GM19372 (cell line): ENCODE measurements around the gene CFAP97.
A peak's percentile ranks its signal among the peaks of the same experiment; 100 is the strongest.
"Not testable (repeated sequence)": the region's sequence is repeated elsewhere in the genome, so short reads cannot be mapped to it uniquely, and the experiment has no call there.

ENCODE experiments used
- ATAC-seq: cut with Tn5 transposase; IDR thresholded peaks from one replicate; pipeline ENCODE4 v1.9.1; 2021; ENCODE audit warnings: mild to moderate bottlenecking, low read depth, moderate library complexity; ENCODE audit not compliant: unreplicated experiment

CFAP97 gene

GRCh38 chr4:185202984-185203485, 765 bp downstream of the CFAP97 start:
- ATAC-seq = no peak

GRCh38 chr4:185201977-185202962, 1.5 kb downstream of the CFAP97 start:
- no peak for ATAC-seq

GRCh38 chr4:185198189-185198588, 5.6 kb downstream of the CFAP97 start:
- ATAC-seq = not testable (repeated sequence)

GRCh38 chr4:185196437-185196836, 7.4 kb downstream of the CFAP97 start:
- no peak for ATAC-seq

- ATAC-seq = no peak
Observed at GRCh38 chr4:185194924-185195888, 8.6 kb downstream of the CFAP97 start.

GRCh38 chr4:185192059-185192458, 11.7 kb downstream of the CFAP97 start:
- peak; percentile 91 for ATAC-seq

GRCh38 chr4:185190306-185190856, 13.4 kb downstream of the CFAP97 start:
- no peak for ATAC-seq

GRCh38 chr4:185189606-185190305, 14.0 kb downstream of the CFAP97 start:
- ATAC-seq = no peak

GRCh38 chr4:185186769-185187168, 17.0 kb downstream of the CFAP97 start:
- ATAC-seq = no peak

GRCh38 chr4:185183622-185184281, 20.0 kb downstream of the CFAP97 start:
- no peak for ATAC-seq

- ATAC-seq = no peak
Observed at GRCh38 chr4:185182239-185182638, 21.6 kb downstream of the CFAP97 start.

- ATAC-seq = no peak
Observed at GRCh38 chr4:185179488-185179887, 24.3 kb downstream of the CFAP97 start.

GRCh38 chr4:185171373-185172071, 32.3 kb downstream of the CFAP97 start:
- ATAC-seq = no peak

- ATAC-seq = no peak
Observed at GRCh38 chr4:185167234-185167633, 36.6 kb downstream of the CFAP97 start.

- ATAC-seq = peak; percentile 97
Observed at GRCh38 chr4:185165605-185166063, 38.2 kb downstream of the CFAP97 start.

GRCh38 chr4:185151296-185151695, 52.5 kb downstream of the CFAP97 start:
- no peak for ATAC-seq

- ATAC-seq = no peak
Observed at GRCh38 chr4:185149392-185149791, 54.4 kb downstream of the CFAP97 start.

- ATAC-seq = no peak
Observed at GRCh38 chr4:185145572-185145971, 58.2 kb downstream of the CFAP97 start.
